GM21723 (cell line): Measurements from ENCODE around the gene MAPK1IP1L.
"Not testable (repeated sequence)": the region's sequence is repeated elsewhere in the genome, so short reads cannot be mapped to it uniquely, and the experiment has no call there.

Source experiments
- ATAC-seq: cut with Tn5 transposase; IDR thresholded peaks from one replicate; pipeline ENCODE4 v1.9.1; 2021; ENCODE audit warnings: mild to moderate bottlenecking, moderate library complexity; ENCODE audit not compliant: unreplicated experiment

Gene MAPK1IP1L

GRCh38 chr14:55051423-55052268, at the start of gene MAPK1IP1L:
TSS of gene MAPK1IP1L (plus strand) at chr14:55051647. CDS start at chr14:55061684, 10,037 bp downstream.
- ATAC-seq, result peak; percentile 89

- no peak for ATAC-seq
Observed at GRCh38 chr14:55005071-55005470, 46.4 kb upstream of the MAPK1IP1L start.

GRCh38 chr14:55015006-55015405, 36.4 kb upstream of the MAPK1IP1L start:
- no peak for ATAC-seq

GRCh38 chr14:55019968-55020554, 31.4 kb upstream of the MAPK1IP1L start:
- no peak for ATAC-seq

GRCh38 chr14:55024365-55024764, 27.1 kb upstream of the MAPK1IP1L start:
- not testable (repeated sequence) for ATAC-seq

- no peak for ATAC-seq
Observed at GRCh38 chr14:55025948-55026347, 25.5 kb upstream of the MAPK1IP1L start.

GRCh38 chr14:55026441-55026792, 25.0 kb upstream of the MAPK1IP1L start:
- ATAC-seq, result no peak

- ATAC-seq, result peak; percentile 90
Observed at GRCh38 chr14:55026793-55027561, 24.5 kb upstream of the MAPK1IP1L start, which contains the start of the genes SOCS4 and WDHD1. TSS of gene SOCS4 (plus strand) at chr14:55027236. CDS start at chr14:55043042, 15,806 bp downstream. TSS of gene WDHD1 (minus strand) at chr14:55027099. CDS start at chr14:55026787, 312 bp downstream.

- ATAC-seq, result no peak
Observed at GRCh38 chr14:55028066-55028465, 23.4 kb upstream of the MAPK1IP1L start.

GRCh38 chr14:55028476-55028875, 23.0 kb upstream of the MAPK1IP1L start:
- ATAC-seq, result no peak

- no peak for ATAC-seq
Observed at GRCh38 chr14:55031190-55031589, 20.3 kb upstream of the MAPK1IP1L start.

- ATAC-seq, result not testable (repeated sequence)
Observed at GRCh38 chr14:55037995-55038394, 13.5 kb upstream of the MAPK1IP1L start.

- ATAC-seq, result no peak
Observed at GRCh38 chr14:55038708-55039107, 12.7 kb upstream of the MAPK1IP1L start.

GRCh38 chr14:55043528-55043927, 7.9 kb upstream of the MAPK1IP1L start:
- ATAC-seq, result no peak

GRCh38 chr14:55045087-55045486, 6.4 kb upstream of the MAPK1IP1L start:
- ATAC-seq, result no peak

- no peak for ATAC-seq
Observed at GRCh38 chr14:55047301-55048053, 4.0 kb upstream of the MAPK1IP1L start.

GRCh38 chr14:55048900-55049436, 2.5 kb upstream of the MAPK1IP1L start:
- no peak for ATAC-seq

- ATAC-seq, result peak; percentile 33
Observed at GRCh38 chr14:55051165-55051422, 353 bp upstream of the MAPK1IP1L start.

GRCh38 chr14:55052269-55052930, 953 bp downstream of the MAPK1IP1L start:
- ATAC-seq, result peak; percentile 6

GRCh38 chr14:55053018-55053417, 1.6 kb downstream of the MAPK1IP1L start:
- no peak for ATAC-seq
